ENCODE data around the gene RAB11B.

RAB11B gene

GRCh38 chr19:8444677-8445487, 54.7 kb downstream of the RAB11B start, which contains the start of gene HNRNPM:
HNRNPM (plus strand) TSS chr19:8444975; CDS start chr19:8444999, 24 bp downstream.
- DNase-seq (ENCODE audit: low read depth) = peak; percentile 81
- no peak for TF ChIP-seq CTCF (IDR thresholded peaks at IDR 0.05; ENCODE audit: control insufficient read depth, insufficient read depth, low read depth, low read length, missing control alignments)
- H3K4me3 ChIP-seq (ENCODE audit: control insufficient read depth, low read depth, low read length) = peak within 1 kb of the TSS; percentile 93

GRCh38 chr19:8445488-8446001, 55.4 kb downstream of the RAB11B start:
- TF ChIP-seq CTCF (IDR thresholded peaks at IDR 0.05; ENCODE audit: control insufficient read depth, insufficient read depth, low read depth, low read length, missing control alignments) = no peak
- DNase-seq (ENCODE audit: low read depth) = no peak
- H3K4me3 ChIP-seq (ENCODE audit: control insufficient read depth, low read depth, low read length) = peak overlapping the region; percentile 93

- H3K4me3 ChIP-seq (ENCODE audit: control insufficient read depth, low read depth, low read length) = peak overlapping the region; percentile 93
- no peak for DNase-seq (ENCODE audit: low read depth)
- no peak for TF ChIP-seq CTCF (IDR thresholded peaks at IDR 0.05; ENCODE audit: control insufficient read depth, insufficient read depth, low read depth, low read length, missing control alignments)
Measured at GRCh38 chr19:8446061-8446709, 56.0 kb downstream of the RAB11B start.

- no peak overlapping the region for H3K4me3 ChIP-seq (ENCODE audit: control insufficient read depth, low read depth, low read length)
- TF ChIP-seq CTCF (IDR thresholded peaks at IDR 0.05; ENCODE audit: control insufficient read depth, insufficient read depth, low read depth, low read length, missing control alignments) = no peak
Measured at GRCh38 chr19:8449830-8450229, 59.7 kb downstream of the RAB11B start.

GRCh38 chr19:8451377-8451776, 61.2 kb downstream of the RAB11B start:
- DNase-seq (ENCODE audit: low read depth) = no peak
- TF ChIP-seq CTCF (IDR thresholded peaks at IDR 0.05; ENCODE audit: control insufficient read depth, insufficient read depth, low read depth, low read length, missing control alignments) = no peak
- H3K4me3 ChIP-seq (ENCODE audit: control insufficient read depth, low read depth, low read length) = no peak overlapping the region

More at GRCh38 chr19:8449830-8450229, 59.7 kb downstream of the RAB11B start:
- no peak for DNase-seq (ENCODE audit: low read depth)

- TF ChIP-seq CTCF (IDR thresholded peaks at IDR 0.05; ENCODE audit: control insufficient read depth, insufficient read depth, low read depth, low read length, missing control alignments) = no peak
- no peak for DNase-seq (ENCODE audit: low read depth)
- H3K4me3 ChIP-seq (ENCODE audit: control insufficient read depth, low read depth, low read length) = no peak overlapping the region
Measured at GRCh38 chr19:8451885-8452284, 61.7 kb downstream of the RAB11B start.
